Fibroblast of skin of right biceps (primary cell): ENCODE results near the gene CKB.

ENCODE experiments used
- DNase-seq: peaks from one replicate; pipeline ENCODE4 v3.0.0-alpha.2; 2013

CKB gene

DNA sequence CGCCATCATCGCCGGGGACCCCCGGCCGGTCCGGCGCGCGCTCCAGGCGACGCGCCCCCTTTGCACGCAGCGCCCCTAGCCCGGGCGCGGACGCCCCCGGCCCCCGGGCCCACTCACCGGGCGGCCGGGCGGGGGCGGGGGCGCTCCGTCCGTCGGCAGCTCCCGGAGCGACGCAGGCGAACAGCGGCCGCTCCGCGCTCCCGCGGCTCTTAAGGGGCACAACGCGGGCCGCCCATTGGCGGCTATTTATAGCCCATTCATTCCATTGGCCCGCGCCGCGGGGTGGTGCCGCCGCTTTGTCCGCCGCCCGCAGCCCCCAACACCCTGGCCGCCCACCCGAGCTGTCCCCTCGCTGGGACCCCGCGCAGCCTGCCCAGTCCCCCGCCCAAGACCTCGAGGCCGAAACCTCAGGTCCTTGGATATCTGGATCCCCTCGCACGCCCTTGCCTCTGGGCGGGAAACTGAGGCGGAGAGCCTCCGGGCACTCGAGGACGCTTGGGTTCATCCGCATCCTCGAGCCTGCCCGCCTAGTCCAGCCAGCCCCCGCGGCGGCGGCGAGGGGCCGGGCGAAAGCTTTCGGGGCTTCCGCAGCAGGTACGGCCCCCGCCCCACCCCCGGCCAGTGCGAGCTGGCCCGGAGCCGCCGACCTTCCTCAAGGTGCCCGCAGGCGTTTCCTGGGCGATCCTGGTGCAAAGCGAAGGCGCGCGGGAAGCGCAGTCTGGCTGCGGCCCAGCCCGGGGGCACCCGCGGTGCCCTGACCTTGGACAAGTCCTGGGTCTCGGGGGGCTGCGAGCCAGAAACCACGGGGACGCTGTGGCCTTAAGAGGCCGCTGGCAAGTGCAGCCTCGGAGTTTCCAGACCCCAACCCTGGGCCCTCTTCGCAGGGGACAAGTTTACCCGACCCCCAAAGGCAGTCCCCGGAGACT is at the start of gene CKB:
Gene CKB (minus strand): TSS at position 182 of the 926 bp plus-strand sequence. CDS start 337 bp downstream, outside the sequence.
- peak; percentile 53 for DNase-seq

DNA sequence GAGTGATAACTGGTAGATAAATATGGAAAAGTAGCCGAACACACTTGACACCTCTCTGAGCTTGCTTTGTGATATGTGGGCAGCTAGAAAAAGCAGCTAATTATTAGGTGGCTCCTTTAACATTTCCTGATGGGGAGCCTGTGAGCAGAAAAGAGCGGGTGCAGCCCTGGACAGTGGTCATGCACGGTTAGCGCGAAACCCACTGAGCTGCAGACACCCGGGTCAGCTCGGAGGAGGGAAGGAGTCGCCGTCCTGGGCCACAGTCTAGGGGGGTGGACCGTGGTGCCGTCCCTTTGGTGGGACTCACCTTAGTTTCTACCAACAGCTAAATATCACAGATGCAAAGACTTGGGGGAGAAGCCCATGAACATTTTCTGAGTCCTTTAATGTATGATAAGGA is 46.8 kb upstream of the CKB start:
- DNase-seq, result no peak

DNA sequence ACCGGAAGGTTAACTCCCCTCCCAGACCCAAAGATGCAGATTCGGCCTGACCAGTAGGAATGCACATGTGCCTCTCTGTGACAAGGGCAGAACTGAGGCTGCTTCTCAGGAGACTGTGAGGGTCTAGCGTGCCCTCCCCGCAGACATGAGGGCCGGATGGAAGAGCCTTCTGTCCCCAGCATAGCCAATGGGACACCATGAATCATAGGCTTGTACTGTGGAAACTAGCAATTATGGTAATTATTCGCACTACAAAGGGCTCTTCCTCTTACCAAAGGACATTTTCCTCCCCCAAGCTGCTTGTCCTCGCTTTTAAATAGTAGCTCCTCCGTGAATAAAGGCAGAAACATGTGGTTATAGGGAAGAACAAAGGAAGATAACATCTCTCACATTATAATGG is 46.3 kb upstream of the CKB start:
- no peak for DNase-seq

DNA sequence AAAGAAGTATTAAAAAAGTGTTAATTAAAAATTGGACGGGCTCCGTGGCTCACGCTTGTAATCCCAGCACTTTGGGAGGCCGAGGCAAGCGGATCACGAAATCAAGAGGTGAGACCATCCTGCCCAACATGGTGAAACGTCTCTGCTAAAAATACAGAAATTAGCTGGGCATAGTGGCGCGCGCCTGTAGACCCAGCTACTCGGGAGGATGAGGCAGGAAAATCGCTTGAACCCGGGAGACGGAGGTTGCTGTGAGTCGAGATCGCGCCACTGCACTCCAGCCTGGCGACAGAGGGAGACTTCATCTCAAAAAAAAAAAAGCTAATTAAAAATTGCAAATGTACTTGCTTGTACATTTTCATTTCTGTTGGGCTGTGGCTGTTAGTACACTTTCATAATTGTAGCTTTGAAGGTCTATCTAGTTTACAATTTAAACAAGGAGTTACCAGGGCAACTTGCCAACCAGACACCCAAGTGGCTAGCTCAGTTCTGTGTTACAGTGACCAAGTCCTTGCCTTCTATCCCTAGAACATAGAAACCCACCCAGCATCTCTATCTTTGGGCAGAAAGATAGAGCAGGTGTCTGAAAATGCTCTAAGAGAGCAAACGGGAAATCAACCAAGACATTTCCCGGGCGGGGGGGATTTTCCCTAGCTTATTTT is 41.3 kb upstream of the CKB start:
- DNase-seq, result no peak

DNA sequence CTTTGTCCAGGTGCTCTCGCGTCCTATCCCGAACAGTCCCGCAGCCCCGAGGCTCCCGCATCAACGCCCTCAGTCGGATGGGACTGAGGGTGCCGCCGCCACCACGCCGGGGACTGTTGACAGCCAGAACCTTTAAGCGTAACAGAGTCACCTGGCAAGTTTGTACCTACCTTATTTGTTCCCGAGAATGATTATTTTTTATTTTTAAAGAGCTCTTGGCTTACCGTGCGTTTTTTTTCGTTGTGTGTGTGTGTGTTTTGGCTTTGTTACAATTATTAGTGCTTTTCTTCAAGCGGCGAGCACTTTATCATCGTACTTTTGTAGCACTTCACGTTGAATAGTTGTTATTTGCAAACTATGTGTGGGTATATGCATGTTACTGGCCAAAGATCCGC is 40.6 kb upstream of the CKB start:
- no peak for DNase-seq

DNA sequence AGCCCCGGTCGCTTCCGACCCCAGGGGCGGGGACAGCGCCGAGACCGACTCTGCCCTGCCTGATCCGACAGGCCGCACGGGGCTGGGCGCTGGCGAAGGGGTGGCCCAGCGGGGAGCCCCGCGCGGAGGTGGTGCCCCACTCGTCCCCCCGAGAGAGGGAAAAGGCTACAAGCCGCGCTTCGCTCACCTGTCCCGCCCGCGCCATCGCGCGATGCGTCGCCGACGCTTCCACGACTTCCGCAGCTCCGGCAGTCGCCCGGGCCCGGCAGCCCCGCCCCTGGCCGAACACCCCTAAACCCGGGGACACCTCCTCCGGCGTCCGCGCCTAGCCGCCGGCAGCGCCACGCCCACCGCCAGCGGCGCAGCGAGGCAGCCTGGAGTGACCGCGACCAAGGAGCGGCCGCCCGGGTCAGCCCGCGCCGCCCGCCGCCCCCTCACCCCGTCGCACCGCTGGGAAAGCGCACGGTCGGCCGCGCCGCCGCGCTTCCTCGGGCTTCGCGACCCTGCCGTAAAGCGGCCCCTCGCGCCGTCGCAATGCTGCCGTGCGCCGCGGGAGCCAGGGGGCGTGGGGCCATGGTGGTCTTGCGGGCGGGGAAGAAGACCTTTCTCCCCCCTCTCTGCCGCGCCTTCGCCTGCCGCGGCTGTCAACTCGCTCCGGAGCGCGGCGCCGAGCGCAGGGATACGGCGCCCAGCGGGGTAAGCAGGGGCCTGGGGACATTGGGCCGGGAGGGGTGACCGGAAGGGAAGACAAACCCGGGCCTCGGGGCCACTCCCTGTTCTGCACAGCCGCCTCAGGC is 40.0 kb upstream of the CKB start, which contains the start of the genes BAG5 and COA8:
Gene BAG5 (minus strand): TSS at position 229 of the 797 bp plus-strand sequence. CDS start 1,493 bp downstream, outside the sequence.
Gene COA8 (plus strand): TSS at position 532 of the 797 bp plus-strand sequence. CDS start 42 bp downstream, at position 574.
- peak; percentile 85 for DNase-seq

DNA sequence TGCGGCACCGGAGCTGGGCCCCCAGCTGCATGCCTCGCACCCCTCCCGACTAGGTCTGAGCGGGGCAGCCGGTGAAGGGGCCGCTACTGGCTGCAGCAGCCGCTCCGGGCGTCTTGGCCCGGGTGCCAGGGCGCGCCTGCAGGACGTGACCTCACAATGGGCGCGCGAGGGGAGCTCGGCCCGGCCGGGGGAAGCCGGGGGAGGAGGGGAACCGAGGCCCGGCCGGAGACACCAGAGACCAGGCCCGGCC is 39.5 kb upstream of the CKB start:
- no peak for DNase-seq

DNA sequence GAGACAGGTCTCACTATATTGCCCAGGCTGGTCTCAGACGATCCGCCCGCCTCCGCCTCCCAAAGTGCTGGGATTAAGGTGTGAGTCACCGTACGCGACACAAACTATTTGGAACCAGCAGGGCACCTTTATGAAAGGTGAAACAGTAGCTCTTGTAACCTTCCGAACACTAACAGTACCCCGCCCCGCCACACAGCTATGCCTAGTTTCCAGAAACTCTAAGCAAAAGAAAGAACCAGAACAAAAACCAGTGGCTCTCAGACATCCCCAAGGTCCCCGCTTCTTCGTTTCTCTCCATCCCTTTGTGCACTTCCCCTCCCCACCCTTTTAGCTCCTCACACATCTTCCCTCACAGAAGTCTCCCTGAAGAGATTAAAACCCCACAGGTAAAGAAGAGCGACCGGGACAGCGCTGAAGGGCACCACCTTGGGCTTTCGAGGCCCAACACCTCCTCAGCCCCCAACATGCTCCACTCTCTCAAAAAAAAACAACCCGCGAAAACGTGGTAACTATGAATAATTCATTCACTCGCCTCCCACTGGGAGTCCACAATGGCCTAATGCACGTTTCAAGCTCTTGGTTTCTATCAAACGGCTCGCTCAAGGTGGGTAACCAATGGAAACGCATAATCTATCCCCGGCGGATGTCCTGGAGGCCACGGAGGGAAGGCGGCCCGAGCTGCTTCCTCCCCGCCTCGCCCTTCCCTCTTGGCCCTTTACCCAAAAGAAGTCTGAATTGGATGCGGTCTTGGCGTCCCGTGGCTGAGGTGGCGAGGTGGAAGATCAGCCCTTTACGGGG is 39.0 kb upstream of the CKB start:
- DNase-seq, result peak; percentile 41

DNA sequence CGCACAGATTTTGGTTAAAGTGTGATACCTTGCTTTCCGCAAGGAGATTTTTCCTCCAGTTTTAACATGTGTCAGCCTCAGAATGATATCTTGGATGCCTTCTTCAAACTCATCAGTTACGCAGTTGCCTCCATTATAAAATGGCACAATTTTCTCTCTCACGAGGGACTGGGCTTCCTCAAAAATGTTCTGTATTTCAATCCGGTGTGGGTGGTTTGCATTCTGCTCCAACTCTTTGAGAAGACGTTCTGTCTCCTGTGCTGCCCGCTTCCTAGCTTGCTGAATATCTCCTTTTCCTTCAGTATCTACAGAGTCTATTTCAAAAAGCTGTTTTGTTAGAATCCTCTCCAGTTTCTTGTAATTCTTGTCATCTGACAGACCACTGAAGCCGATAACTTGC is 38.1 kb upstream of the CKB start:
- no peak for DNase-seq

DNA sequence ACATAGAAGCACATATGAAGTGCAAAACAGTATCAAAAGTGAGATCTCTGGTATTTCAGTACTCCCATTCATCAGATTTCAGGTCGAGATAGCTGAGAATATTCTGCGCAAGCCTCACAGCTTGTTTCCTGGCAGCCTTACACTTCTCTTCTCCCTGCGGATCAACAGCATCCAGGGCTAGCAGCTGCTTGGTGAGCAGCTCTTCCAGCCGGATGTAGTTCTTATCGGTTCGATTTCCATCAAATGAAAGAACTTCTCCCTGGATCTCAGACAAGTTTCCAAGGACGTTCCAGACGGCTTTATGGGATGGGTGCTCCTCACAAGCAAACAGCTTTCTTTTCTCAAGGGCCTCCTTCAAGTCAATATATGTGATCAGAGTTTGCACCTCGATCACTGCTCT is 37.1 kb upstream of the CKB start:
- DNase-seq, result no peak

DNA sequence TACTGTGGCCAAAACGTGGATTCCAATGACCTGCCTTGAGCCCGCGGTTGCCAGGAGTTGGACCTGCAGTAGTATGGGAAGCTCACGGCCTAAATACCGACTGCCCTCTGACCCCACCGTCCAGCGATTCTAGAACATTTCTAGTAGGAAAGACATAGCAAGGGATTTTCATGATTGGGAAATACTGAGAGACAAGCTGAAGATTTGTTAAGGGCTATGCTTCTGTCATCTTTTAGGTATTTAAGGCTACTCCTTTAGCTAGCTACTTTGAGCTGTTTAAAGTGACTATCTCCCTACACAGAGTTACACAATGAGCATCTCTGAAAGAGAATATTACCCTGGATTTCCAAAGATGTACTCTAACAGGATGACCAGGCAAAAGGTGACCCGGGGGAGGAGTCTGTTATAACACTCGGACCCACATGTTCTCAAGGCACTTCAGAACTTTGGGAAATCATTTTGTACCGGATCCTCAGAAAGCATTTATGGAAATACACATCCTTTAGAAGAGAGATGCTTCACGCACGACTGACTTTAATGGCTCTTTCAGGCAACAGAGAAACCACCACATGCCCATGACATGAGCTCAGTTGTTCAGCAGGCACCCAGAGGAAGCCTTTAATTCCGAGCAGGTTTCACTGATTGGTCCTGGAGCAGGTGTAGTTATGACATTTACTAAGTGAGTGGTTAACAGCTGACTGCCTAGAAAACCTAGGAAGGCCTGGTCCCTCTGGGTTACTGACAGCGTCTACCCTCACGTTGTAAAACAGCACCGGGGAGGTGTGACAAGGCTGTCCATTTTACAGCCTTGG is 35.6 kb upstream of the CKB start:
- no peak for DNase-seq

DNA sequence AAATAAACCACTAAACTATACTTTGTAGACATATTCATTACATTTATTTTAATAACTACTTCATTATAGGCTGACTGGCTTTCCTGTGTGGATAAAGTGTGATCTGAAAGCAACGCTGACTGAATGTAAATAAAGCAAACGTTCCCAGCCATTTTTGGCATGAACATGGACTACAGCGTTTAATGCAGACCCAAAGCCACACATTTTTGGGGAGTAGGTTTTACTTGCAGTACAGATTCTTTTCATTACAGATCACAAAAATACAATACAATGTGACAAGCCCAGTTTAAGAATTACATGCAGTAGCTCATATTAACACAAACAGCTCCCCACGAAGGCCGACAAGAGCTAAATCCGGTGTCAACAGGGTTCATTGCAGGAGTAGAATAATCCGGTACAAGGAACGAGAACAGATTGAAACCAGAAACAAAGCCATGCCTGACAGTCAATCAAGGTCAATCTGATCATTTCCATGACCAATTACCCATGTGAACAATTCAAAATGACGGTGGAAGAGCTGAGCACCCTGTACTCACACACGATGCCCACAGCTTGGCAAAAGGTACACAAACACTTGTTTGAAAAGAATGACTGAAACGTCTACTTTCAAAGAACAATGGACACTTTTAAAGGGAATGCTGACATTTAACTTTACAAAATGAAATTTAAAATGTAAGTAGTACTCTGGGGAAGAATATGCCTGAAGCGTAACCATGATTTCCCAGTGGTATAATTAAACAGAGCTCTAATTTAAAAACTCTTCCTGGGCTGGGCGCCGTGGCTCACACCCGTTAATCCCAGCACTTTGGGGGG is 34.5 kb upstream of the CKB start:
- no peak for DNase-seq

DNA sequence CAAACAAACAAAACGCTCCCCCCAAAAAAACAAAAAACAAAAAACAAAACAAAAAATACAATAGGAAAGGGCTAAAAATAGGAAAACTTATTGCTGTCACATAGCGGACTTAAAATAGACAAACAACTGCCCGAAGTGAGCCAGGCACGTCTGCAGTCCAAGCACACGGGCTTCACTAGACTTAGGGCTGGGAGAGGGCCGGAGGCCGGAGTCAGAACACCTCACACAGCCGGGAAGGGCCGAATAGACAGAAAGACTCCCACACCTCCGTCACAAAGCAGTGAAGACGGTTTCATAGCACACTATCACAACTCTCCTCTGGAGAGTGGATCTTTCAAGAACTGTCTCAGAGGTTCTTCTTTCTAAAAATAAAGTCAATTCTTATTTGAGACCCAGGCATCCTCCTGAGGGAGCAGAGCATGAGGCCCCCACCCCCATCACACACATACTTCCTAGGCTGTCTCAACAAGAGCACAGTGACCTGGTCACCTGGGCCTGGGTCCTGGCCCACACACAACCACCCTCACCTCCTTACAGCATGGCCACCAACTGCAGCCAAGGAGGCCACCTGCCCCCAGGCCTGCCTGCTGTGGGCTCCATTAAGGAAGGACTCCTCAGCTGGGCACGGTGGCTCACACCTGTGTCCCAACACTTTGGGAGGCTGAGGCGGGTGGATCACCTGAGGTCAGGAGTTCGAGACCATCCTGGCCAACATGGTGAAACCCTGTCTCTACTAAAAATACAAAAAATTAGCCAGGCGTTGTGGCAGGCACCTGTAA is 33.1 kb upstream of the CKB start:
- DNase-seq, result no peak

DNA sequence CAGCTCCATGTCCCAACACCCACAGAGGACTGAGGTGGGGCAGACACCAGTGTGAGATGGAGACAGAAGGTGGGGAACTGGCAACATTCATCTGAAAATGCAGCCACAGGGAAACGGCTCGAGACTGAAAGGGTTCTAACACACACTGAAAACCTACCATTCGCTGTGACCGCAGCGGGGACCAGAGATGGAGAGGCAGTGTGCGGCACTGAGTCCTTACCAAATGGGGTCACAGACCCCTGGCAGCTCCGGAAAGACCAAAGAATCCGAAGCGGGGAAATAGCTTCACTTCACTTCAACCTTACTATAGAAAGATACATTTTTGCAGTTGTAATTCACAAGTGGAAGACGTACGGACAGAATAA is 30.2 kb upstream of the CKB start:
- DNase-seq, result no peak

DNA sequence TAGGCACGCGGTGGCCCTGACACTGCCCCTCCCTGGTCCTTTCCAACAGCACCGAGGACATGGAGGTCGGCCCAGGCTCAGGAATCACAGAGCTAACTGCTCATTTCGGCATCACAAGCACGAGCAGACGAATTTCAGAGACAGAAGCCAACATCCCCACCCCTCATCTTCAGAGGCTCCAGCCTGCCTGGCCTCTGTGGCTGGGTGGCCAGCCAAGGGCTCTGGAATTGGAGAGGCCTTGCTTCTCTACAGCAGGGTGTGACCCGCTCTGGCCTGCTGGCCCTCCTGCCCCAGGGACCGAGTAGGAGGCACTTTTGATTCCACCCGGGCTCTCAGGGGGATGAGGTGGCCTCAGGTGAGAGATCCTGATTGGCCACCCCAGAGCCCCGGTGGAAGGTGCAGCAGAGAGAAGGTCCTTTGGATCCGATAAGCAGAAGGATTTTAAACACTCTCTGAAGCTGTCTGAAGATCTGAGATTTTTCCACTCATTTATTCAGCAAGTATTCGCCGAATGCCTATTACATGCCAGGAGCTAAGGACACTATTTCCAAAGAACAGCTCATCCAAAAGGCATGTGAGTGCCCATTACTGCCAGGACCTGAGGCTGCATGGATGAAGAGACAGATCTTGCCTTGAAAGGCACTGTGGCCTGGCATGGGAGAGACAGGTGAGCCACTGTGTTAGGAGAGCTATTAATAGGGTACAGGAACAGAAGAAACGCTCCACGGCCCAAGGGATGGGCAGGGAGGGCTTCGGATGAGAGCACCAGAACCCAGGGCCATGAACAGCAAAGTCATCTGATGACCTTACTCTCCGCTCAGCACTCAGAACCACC is 29.6 kb upstream of the CKB start:
- DNase-seq, result no peak

DNA sequence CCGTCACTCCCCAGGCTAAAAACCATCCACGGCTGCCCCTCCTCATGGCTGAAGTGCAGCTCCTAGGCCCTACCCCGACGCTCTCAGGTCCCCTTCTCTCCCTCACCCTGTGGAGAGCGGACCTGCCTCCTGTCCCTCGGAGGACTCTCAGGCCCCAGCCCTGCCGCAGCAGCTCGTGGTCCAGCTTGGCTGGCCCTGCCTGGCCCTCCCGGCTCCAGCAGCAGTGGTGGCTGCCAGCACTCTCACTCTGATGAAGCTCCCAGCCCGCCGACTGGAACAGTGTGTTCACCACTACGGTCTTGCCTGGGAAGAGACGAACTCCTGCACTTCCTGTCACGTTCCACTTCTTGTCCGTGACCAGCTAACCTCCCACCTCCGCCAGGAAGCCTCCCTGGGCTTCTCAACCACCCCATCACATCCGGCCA is 28.7 kb upstream of the CKB start:
- no peak for DNase-seq

DNA sequence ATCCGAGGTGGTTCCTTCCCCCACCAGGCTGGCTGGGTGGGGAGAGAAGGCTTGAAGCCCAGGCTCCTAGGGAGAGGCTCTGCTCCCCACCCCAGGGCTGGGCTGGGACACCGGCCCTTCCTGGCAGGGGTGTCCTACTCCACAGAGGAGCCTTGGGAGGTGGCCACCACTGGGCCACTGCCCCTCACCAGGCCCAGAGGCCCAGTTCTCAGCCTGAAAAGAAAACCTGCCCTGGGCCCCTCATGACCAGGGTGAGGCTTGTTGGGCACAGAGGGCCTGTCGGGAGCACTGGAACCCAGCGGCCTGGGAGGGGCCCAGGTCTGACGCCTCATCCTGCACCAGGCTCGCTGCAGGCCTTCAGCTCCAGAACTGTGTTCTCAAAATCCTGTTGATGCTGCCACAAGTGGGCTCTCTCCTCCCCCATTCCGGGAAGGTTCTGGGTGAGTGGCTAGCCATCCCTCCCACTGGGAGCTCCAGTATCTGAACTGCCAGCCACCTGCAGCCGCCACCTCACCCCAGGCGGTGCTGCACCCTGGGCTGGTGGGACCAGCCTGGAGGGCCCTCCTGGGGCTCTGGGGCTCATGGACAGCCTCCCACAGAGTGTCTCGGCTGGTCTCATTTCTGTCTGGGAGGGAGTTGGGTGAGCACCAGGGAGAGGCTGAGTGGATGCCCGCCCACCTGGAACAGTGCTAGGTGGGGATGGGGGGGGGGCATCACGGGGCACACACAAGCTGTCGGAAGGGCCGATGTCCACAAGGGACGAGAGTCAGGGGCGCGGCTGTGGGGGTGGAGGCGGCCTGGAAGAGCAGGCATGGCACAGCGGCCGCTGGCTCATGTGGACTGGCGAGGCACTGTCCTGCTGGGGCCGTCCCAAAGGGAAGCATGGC is 28.1 kb upstream of the CKB start:
- DNase-seq, result no peak
